ENCODE results near the gene LHX3.

The LHX3 gene

GRCh38 chr9:136242918-136243525 lies 38.1 kb upstream of the LHX3 start:
- peaks cover 72% of the 10 kb centered on the region for H3K79me2 ChIP-seq (ENCODE audit: low read length)
- peak overlapping the region; percentile 98; the same call in 1 of the 2 replicates for H3K4me2 ChIP-seq (ENCODE audit: low read depth, low read length)
- no peak for DNase-seq

GRCh38 chr9:136242248-136242647 lies 37.3 kb upstream of the LHX3 start:
- no peaks in the 10 kb centered on the region for H3K36me3 ChIP-seq (replicated peaks; ENCODE audit: insufficient read depth, low read length)
- H3K9me3 ChIP-seq (replicated peaks; ENCODE audit: insufficient read depth, low read length), result no peaks in the 10 kb centered on the region
- no peak overlapping the region for H3K4me3 ChIP-seq (ENCODE audit: low read length)
- no peaks in the 10 kb centered on the region for H3K9me2 ChIP-seq (replicated peaks; ENCODE audit: insufficient read depth, low read length)
- no peak overlapping the region for H2AFZ ChIP-seq (ENCODE audit: low read length)
- H4K20me1 ChIP-seq (ENCODE audit: insufficient read depth, low read length), result peaks cover 13% of the 10 kb centered on the region
- peaks cover 26% of the 10 kb centered on the region for H3F3A ChIP-seq (ENCODE audit: insufficient read depth, low read length)
- H3K9ac ChIP-seq (ENCODE audit: low read length), result no peak overlapping the region
- H3K79me2 ChIP-seq (ENCODE audit: low read length), result peaks cover 78% of the 10 kb centered on the region
- H3K27ac ChIP-seq (ENCODE audit: low read length), result no peak overlapping the region
- DNase-seq, result no peak
- peaks cover 12% of the 10 kb centered on the region for H3K27me3 ChIP-seq (replicated peaks; ENCODE audit: insufficient read depth, low read length)
- no peak for TF ChIP-seq CTCF (IDR thresholded peaks at IDR 0.05; ENCODE audit: low read length)
- TF ChIP-seq EZH2phosphoT487 (IDR thresholded peaks at IDR 0.05; ENCODE audit: low read length), result no peak
- TF ChIP-seq EZH2 (optimal IDR thresholded peaks at IDR 0.05; ENCODE audit: low read depth, low read length), result no peak
- H3K4me2 ChIP-seq (ENCODE audit: low read depth, low read length), result no peak overlapping the region
- peaks cover 37% of the 10 kb centered on the region for H3K4me1 ChIP-seq (ENCODE audit: low read length)

More at GRCh38 chr9:136242918-136243525, 38.1 kb upstream of the LHX3 start:
- no peaks in the 10 kb centered on the region for H3K9me3 ChIP-seq (replicated peaks; ENCODE audit: insufficient read depth, low read length)
- H4K20me1 ChIP-seq (ENCODE audit: insufficient read depth, low read length), result peaks cover 13% of the 10 kb centered on the region
- peaks cover 37% of the 10 kb centered on the region for H3K4me1 ChIP-seq (ENCODE audit: low read length)
- peaks cover 26% of the 10 kb centered on the region for H3F3A ChIP-seq (ENCODE audit: insufficient read depth, low read length)
- H3K27ac ChIP-seq (ENCODE audit: low read length), result peak overlapping the region; percentile 42; the same call in 1 of the 2 replicates
- no peaks in the 10 kb centered on the region for H3K9me2 ChIP-seq (replicated peaks; ENCODE audit: insufficient read depth, low read length)
- no peak overlapping the region for H3K9ac ChIP-seq (ENCODE audit: low read length)
- no peak overlapping the region for H3K4me3 ChIP-seq (ENCODE audit: low read length)
- no peaks in the 10 kb centered on the region for H3K36me3 ChIP-seq (replicated peaks; ENCODE audit: insufficient read depth, low read length)
- TF ChIP-seq EZH2 (optimal IDR thresholded peaks at IDR 0.05; ENCODE audit: low read depth, low read length), result no peak
- no peak for TF ChIP-seq CTCF (IDR thresholded peaks at IDR 0.05; ENCODE audit: low read length)
- no peak for TF ChIP-seq EZH2phosphoT487 (IDR thresholded peaks at IDR 0.05; ENCODE audit: low read length)
- H3K27me3 ChIP-seq (replicated peaks; ENCODE audit: insufficient read depth, low read length), result peaks cover 20% of the 10 kb centered on the region
- no peak overlapping the region for H2AFZ ChIP-seq (ENCODE audit: low read length)

GRCh38 chr9:136241542-136241941 lies 36.6 kb upstream of the LHX3 start:
- DNase-seq, result no peak
- peaks cover 37% of the 10 kb centered on the region for H3K4me1 ChIP-seq (ENCODE audit: low read length)
- no peak overlapping the region for H3K27ac ChIP-seq (ENCODE audit: low read length)
- H3F3A ChIP-seq (ENCODE audit: insufficient read depth, low read length), result peaks cover 26% of the 10 kb centered on the region
- peaks cover 5% of the 10 kb centered on the region for H3K27me3 ChIP-seq (replicated peaks; ENCODE audit: insufficient read depth, low read length)
- H3K4me3 ChIP-seq (ENCODE audit: low read length), result no peak overlapping the region
- H4K20me1 ChIP-seq (ENCODE audit: insufficient read depth, low read length), result peaks cover 13% of the 10 kb centered on the region
- no peak overlapping the region for H2AFZ ChIP-seq (ENCODE audit: low read length)
- no peaks in the 10 kb centered on the region for H3K9me2 ChIP-seq (replicated peaks; ENCODE audit: insufficient read depth, low read length)
- no peak overlapping the region for H3K4me2 ChIP-seq (ENCODE audit: low read depth, low read length)
- no peaks in the 10 kb centered on the region for H3K36me3 ChIP-seq (replicated peaks; ENCODE audit: insufficient read depth, low read length)
- peaks cover 81% of the 10 kb centered on the region for H3K79me2 ChIP-seq (ENCODE audit: low read length)
- TF ChIP-seq EZH2 (optimal IDR thresholded peaks at IDR 0.05; ENCODE audit: low read depth, low read length) (no peak), EZH2phosphoT487 (IDR thresholded peaks at IDR 0.05; ENCODE audit: low read length) (no peak), CTCF (IDR thresholded peaks at IDR 0.05; ENCODE audit: low read length) (no peak)
- H3K9me3 ChIP-seq (replicated peaks; ENCODE audit: insufficient read depth, low read length), result no peaks in the 10 kb centered on the region
- no peak overlapping the region for H3K9ac ChIP-seq (ENCODE audit: low read length)
